GM12878 (cell line): ENCODE measurements around the gene TARP.

Experiments used
- ATAC-seq: fragments of 200-7000 bp; cut with Tn5 transposase; 3 replicates; pipeline ENCODE4 v1.9.1; 2020; ENCODE audit warnings: mild to moderate bottlenecking, moderate library complexity
- BruUV-seq: library from RNA; stranded (reverse); fragments of 400-500 nt; replicated peaks from 2 replicates; lab custom pipeline; 2021; lab: Mats Ljungman, UMichigan
- CTCF ChIA-PET: fragments of 300-600 bp; sonication (Branson Sonifier 250); formaldehyde crosslinking; extraction: SDS; loops from one replicate; lab custom pipeline; 2021; ENCODE audit warnings: inconsistent platforms; lab: Yijun Ruan, JAX
- POLR2A ChIA-PET: fragments of 350-600 bp; formaldehyde crosslinking; extraction: SDS; loops from one replicate; lab custom pipeline; 2021; ENCODE audit warnings: inconsistent platforms; lab: Charles Lee
- RAD21 ChIA-PET: fragments of 300-600 bp; sonication (Branson Sonifier 250); formaldehyde crosslinking; loops from one replicate; lab custom pipeline; 2023; ENCODE audit warnings: antibody characterized with exemption; ENCODE audit not compliant: unreplicated experiment; lab: Charles Lee
- SMC1A ChIA-PET: fragments of 300-600 bp; sonication (Branson Sonifier 250); formaldehyde crosslinking; loops from one replicate; lab custom pipeline; 2023; ENCODE audit not compliant: unreplicated experiment, uncharacterized antibody; lab: Charles Lee
- DNase-seq: peaks from one replicate; pipeline ENCODE4 v3.0.0-alpha.2; 2011; ENCODE audit warnings: low read depth, low spot score
- FAIRE-seq: peaks from 3 replicates; lab custom pipeline; 2011; peaks lifted over from hg19 to GRCh38; lab: Jason Lieb, UNC
- H2AFZ ChIP-seq: 2 replicates; pipeline ENCODE4 v1.6.0; 2011; ENCODE audit warnings: low read depth, low read length, control low read depth; ENCODE audit not compliant: control insufficient read depth
- H3K27ac ChIP-seq: 2 replicates; pipeline ENCODE4 v1.5.1; 2011; ENCODE audit warnings: control low read depth; ENCODE audit not compliant: control insufficient read depth, insufficient read depth
- H3K27me3 ChIP-seq, 2 experiments: replicated peaks in 1 of 2; 2 replicates each; pipeline versions ENCODE4 v1.6.0 to v1.6.1; 2011; ENCODE audit warnings: low read length in 1 of 2; ENCODE audit not compliant: control insufficient read depth in 2 of 2, insufficient read depth in 2 of 2
- H3K36me3 ChIP-seq, 2 experiments: 2 replicates each; pipeline ENCODE4 v1.5.1; 2011; ENCODE audit warnings: low read length in 1 of 2; ENCODE audit not compliant: control insufficient read depth in 2 of 2, insufficient read depth in 2 of 2
- H3K4me1 ChIP-seq: 2 replicates; pipeline ENCODE4 v1.6.1; 2011; ENCODE audit warnings: mild to moderate bottlenecking, low read length, moderate library complexity, mixed read lengths; ENCODE audit not compliant: control insufficient read depth, insufficient read depth
- H3K4me2 ChIP-seq: 2 replicates; pipeline ENCODE4 v1.6.0; 2011; ENCODE audit warnings: control low read depth; ENCODE audit not compliant: control insufficient read depth, insufficient read depth
- H3K4me3 ChIP-seq: fragments of 200-600 bp; sonication (generic); 2 replicates; pipeline ENCODE4 v1.5.1; 2016
- H3K79me2 ChIP-seq: 2 replicates; pipeline ENCODE4 v1.6.0; 2011; ENCODE audit warnings: low read length; ENCODE audit not compliant: control insufficient read depth, insufficient read depth
- H3K9ac ChIP-seq: 2 replicates; pipeline ENCODE4 v1.8.0; 2011; ENCODE audit warnings: low read length, control low read depth, mixed read lengths; ENCODE audit not compliant: control insufficient read depth, insufficient read depth
- H3K9me3 ChIP-seq: replicated peaks from 3 replicates; pipeline ENCODE4 v1.5.1; 2011; ENCODE audit warnings: mild to moderate bottlenecking, low read length; ENCODE audit not compliant: control insufficient read depth, insufficient read depth
- H4K20me1 ChIP-seq: 2 replicates; pipeline ENCODE4 v1.6.0; 2011; ENCODE audit not compliant: control insufficient read depth, insufficient read depth
- HDAC6 ChIP-seq: fragments of 200-600 bp; sonication (generic); IDR thresholded peaks from one replicate; pipeline ENCODE4 v1.8.0; 2017; ENCODE audit warnings: antibody characterized with exemption; ENCODE audit not compliant: unreplicated experiment
- MXI1 ChIP-seq: fragments of 150-350 bp; IDR thresholded peaks from 2 replicates; pipeline ENCODE4 v1.6.1; 2011; ENCODE audit warnings: low read depth, mild to moderate bottlenecking, inconsistent platforms, low read length, improper control_type of control experiment
- PML ChIP-seq: IDR thresholded peaks from 2 replicates; pipeline ENCODE4 v1.6.1; 2012; ENCODE audit warnings: low read length, inconsistent platforms
- RUNX3 ChIP-seq: IDR thresholded peaks from 2 replicates; pipeline ENCODE4 v1.6.1; 2012; ENCODE audit warnings: low read length, inconsistent platforms
- TARDBP ChIP-seq: IDR thresholded peaks from 2 replicates; pipeline ENCODE4 v1.6.1; 2016; ENCODE audit warnings: borderline replicate concordance
- TBL1XR1 ChIP-seq: IDR thresholded peaks from 2 replicates; pipeline ENCODE4 v1.6.1; 2012; ENCODE audit warnings: low read depth, low read length, improper control_type of control experiment
- ZNF207 ChIP-seq: fragments of 450-650 bp; IDR thresholded peaks from 2 replicates; pipeline ENCODE4 v1.6.1; 2014; ENCODE audit warnings: antibody characterized with exemption, mild to moderate bottlenecking, borderline replicate concordance
- WGBS: methylation state at CpG from one replicate; pipeline ENCODE4 v1.1.6; 2016; ENCODE audit warnings: low lambda C conversion rate; ENCODE audit not compliant: insufficient replicate concordance, insufficient coverage; ENCODE audit errors: missing lambda C conversion rate; 5-methylcytosine and 5-hydroxymethylcytosine counted together
- in situ Hi-C: fragments of 300-500 bp; cut with MboI; formaldehyde crosslinking; loops from 9 replicates; pipeline ENCODE4 v1.14.3; 2018; ENCODE audit warnings: mixed read lengths
- intact Hi-C: fragments of 100-400 bp; cut with micrococcal nuclease; formaldehyde crosslinking; loops from one replicate; pipeline ENCODE4 v1.14.2; 2022; ENCODE audit not compliant: unreplicated experiment
- TF ChIP-seq, protein P1 (sequence below): fragments of 450-650 bp; IDR thresholded peaks from 2 replicates; pipeline ENCODE4 v1.6.1; 2017; ENCODE audit warnings: mild to moderate bottlenecking, low read depth, inconsistent platforms; ENCODE audit not compliant: poor library complexity, severe bottlenecking

Gene TARP

DNA sequence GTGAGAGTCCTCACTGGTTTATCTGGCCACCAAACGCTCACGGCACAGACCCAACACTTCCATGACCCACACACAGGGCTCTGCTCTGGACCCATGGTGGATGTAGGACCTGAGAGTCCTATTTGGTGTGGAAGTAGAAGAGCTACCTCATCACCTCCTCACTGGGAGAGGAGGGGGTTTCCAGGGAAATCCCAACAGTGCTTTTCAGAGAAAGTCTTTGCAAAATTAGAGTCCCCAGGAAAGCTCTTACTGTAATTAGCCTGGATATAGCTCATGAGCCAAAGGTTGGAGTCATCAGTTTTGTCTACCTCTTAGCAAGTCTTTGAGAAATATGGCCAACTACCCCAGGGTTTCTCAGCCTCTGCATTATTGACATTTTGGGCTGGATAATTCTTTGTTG is 34.7 kb upstream of the TARP start:
- ATAC-seq (no peak), FAIRE-seq (no peak)
- no peaks in the 10 kb centered on the region for H3K36me3 ChIP-seq
- H3K79me2 ChIP-seq, result no peaks in the 10 kb centered on the region
- WGBS, result 100% methylated on average over 2 of the region's 2 CpGs
- POLR2A ChIA-PET, result no interaction called here
- TF ChIP-seq, protein P1, sequence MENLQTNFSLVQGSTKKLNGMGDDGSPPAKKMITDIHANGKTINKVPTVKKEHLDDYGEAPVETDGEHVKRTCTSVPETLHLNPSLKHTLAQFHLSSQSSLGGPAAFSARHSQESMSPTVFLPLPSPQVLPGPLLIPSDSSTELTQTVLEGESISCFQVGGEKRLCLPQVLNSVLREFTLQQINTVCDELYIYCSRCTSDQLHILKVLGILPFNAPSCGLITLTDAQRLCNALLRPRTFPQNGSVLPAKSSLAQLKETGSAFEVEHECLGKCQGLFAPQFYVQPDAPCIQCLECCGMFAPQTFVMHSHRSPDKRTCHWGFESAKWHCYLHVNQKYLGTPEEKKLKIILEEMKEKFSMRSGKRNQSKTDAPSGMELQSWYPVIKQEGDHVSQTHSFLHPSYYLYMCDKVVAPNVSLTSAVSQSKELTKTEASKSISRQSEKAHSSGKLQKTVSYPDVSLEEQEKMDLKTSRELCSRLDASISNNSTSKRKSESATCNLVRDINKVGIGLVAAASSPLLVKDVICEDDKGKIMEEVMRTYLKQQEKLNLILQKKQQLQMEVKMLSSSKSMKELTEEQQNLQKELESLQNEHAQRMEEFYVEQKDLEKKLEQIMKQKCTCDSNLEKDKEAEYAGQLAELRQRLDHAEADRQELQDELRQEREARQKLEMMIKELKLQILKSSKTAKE, result no peak
- TF ChIP-seq ZNF207, result no peak
- TF ChIP-seq PML, result no peak
- TF ChIP-seq RUNX3, result no peak
- no peak for TF ChIP-seq TARDBP
- TF ChIP-seq HDAC6, result no peak
- no peak for TF ChIP-seq MXI1
- no peak for TF ChIP-seq TBL1XR1
- TF ChIP-seq, all 136 proteins: peak for 0
- Histone ChIP-seq H3K4me3 (no peak overlapping the region), H3K27ac (no peak overlapping the region), H2AFZ (no peak overlapping the region), H3K9ac (no peak overlapping the region), H3K4me1 (peaks cover 18% of the 10 kb centered on the region), H4K20me1 (no peaks in the 10 kb centered on the region), H3K4me2 (no peak overlapping the region), H3K27me3 (no peaks in the 10 kb centered on the region), H3K9me3 (peaks cover 6% of the 10 kb centered on the region; the same call in 1 of the 3 replicates)
- in situ Hi-C loops, result no loop called here
- DNase-seq, result no peak
- RAD21 ChIA-PET, result interaction anchor here (0.7 to 2.7 kb wide), 7 partner anchors 9 to 200 kb away, joined by 3 to 7 read pairs (median 4); no protein-coding TSS in a partner anchor
- SMC1A ChIA-PET, result interaction anchor here (0.7 to 3.3 kb wide), 16 partner anchors 10 to 389 kb away, joined by 3 to 23 read pairs (median 4); no protein-coding TSS in a partner anchor
- CTCF ChIA-PET, result interaction anchor here (0.7 to 3.7 kb wide), 13 partner anchors 9 to 200 kb away, joined by 3 to 26 read pairs (median 6); partner anchors contain the start of gene TARP
- BruUV-seq, result no TSS peak
- intact Hi-C loops, result no loop called here
